ENCODE data around the gene RNF123.
"Not testable (repeated sequence)": the region's sequence is repeated elsewhere in the genome, so short reads cannot be mapped to it uniquely, and the experiment has no call there.

DNA sequence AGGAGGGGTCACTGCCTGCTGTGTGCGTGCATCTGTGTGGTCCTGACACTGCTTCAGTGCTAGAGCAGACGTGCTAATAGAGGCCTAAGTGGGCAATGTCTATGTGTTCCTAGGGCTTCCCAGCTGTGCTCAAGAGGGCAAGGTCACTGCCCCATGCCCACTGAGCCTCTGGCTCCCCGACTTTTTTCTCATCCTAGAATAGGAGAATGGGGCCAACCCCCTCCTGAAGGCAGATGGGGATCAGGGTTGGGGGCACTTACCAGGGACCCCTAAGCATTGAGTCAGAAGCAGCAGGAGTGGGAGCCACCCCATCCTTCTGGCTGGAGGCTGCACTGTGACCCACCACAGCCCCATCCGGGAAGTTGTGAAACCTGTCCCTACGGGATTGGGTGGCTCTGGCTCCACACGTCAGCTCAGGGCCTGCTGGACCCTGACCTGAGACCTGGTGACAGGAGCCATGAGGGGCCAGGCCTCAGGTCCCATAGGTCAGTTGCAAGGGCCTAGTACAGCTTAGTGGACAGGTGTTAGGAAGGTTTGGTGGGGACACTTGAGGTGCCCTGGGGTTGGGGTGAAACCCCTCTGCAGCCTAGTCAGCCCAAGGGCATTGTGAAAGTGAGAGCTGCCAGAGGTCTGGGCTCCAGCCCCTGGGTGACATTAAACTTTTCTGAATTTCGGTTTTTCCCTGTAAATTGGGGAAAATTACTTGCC is 865 bp upstream of the RNF123 start:
- TF ChIP-seq, protein P1, sequence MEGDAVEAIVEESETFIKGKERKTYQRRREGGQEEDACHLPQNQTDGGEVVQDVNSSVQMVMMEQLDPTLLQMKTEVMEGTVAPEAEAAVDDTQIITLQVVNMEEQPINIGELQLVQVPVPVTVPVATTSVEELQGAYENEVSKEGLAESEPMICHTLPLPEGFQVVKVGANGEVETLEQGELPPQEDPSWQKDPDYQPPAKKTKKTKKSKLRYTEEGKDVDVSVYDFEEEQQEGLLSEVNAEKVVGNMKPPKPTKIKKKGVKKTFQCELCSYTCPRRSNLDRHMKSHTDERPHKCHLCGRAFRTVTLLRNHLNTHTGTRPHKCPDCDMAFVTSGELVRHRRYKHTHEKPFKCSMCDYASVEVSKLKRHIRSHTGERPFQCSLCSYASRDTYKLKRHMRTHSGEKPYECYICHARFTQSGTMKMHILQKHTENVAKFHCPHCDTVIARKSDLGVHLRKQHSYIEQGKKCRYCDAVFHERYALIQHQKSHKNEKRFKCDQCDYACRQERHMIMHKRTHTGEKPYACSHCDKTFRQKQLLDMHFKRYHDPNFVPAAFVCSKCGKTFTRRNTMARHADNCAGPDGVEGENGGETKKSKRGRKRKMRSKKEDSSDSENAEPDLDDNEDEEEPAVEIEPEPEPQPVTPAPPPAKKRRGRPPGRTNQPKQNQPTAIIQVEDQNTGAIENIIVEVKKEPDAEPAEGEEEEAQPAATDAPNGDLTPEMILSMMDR (IDR thresholded peaks at IDR 0.05; ENCODE audit: low read depth, low read length): not testable (repeated sequence)
- TF ChIP-seq POLR2A (IDR thresholded peaks at IDR 0.05; ENCODE audit: extremely low read depth, insufficient read length): peak; percentile 43
- TF ChIP-seq MAX (IDR thresholded peaks at IDR 0.05; ENCODE audit: low read depth, low read length): not testable (repeated sequence)

Data from NB4 (cell line).